GM13977 (cell line): Measurements from ENCODE around the gene MED23.

ENCODE experiments used
- DNase-seq: peaks from one replicate; pipeline ENCODE4 v3.0.0; 2012; ENCODE audit warnings: low spot score
- CTCF ChIP-seq: IDR thresholded peaks from 2 replicates; pipeline ENCODE4 v1.5.1; 2012; ENCODE audit warnings: mild to moderate bottlenecking, control low read depth; ENCODE audit not compliant: insufficient read depth; ENCODE audit errors: extremely low read depth, missing control alignments
- in situ Hi-C: fragments of 300-500 bp; cut with MboI; formaldehyde crosslinking; loops from one replicate; pipeline ENCODE4 v1.12.0; 2022; ENCODE audit warnings: low sequenced_read_pairs, low pct_unique_long_range_greater_than_20kb, mixed read lengths, inconsistent platforms; ENCODE audit not compliant: unreplicated experiment

The MED23 gene

GRCh38 chr6:131613296-131613925 is 14.6 kb downstream of the MED23 start:
- DNase-seq: no peak
- TF ChIP-seq CTCF: no peak
- in situ Hi-C loops: no loop called here

- DNase-seq: no peak
- TF ChIP-seq CTCF: no peak
- in situ Hi-C loops: no loop called here
Measured at GRCh38 chr6:131602781-131603312, 25.2 kb downstream of the MED23 start.

DNA sequence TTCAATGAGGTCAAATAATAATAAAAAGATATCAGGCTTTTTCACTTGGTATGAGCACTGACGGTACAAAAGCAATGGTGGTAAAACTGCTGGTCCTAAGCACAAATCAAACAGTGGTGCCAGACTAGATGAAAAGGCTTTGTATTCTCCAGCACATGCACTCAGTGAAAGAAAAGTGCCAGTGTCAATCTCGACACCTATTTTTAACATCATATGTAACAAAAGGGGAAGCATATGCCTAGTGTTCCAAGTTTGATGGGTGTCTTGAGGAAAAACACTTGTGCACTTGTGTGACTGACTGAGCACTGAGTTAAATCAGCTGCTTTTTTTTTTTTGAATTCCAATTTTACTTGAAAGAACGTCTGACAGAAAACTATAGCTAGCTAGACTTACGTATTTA is 27.3 kb downstream of the MED23 start:
- no peak for TF ChIP-seq CTCF
- in situ Hi-C loops: no loop called here
- DNase-seq: no peak

DNA sequence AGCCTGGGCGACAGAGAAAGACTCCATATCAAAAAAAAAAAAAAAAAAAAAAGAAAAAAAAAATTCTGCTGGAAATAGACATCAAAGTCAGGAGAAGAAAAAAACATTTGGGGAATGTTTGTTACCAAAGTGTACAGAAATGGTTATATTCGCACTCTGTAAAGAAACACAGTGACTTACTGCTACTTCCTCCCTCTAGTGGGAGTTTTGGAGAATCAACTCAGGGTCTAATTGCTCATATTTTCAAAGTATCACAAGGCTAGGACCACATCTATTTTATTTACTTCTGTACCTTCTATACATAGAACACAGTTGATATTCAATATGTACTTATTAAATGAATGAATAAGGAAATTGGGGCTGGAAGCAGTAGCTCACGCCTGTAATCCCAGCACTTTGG is 30.6 kb downstream of the MED23 start:
- peak; percentile 17 for TF ChIP-seq CTCF
- DNase-seq: no peak
- in situ Hi-C loops: no loop called here

GRCh38 chr6:131594074-131594473 is 34.0 kb downstream of the MED23 start:
- no peak for TF ChIP-seq CTCF
- in situ Hi-C loops: no loop called here
- DNase-seq: no peak

DNA sequence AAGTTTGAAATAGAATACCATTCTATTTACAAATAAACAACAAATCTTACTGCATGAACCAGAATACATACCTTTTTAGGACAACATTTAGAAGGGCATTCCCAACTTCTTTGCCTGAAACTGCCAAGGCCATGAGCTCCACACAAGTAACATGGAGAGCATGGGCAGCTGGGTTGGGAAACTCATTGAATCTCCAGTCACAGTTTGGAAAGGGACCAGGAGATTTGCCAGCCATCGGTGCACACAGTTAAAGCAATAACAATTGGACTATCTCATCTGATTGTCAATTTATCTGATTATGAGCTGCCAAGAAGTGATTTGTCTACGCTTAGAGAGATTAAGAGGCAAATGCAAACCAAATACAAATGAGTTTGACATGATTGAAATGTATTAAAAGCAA is 35.1 kb downstream of the MED23 start:
- TF ChIP-seq CTCF: no peak
- no peak for DNase-seq
- in situ Hi-C loops: no loop called here
